NCI-H226 (cell line): ENCODE data around the gene STX4.

ENCODE experiments used
- DNase-seq: peaks from one replicate; pipeline ENCODE4 v3.0.0-alpha.2; 2015

Gene STX4, protein sequence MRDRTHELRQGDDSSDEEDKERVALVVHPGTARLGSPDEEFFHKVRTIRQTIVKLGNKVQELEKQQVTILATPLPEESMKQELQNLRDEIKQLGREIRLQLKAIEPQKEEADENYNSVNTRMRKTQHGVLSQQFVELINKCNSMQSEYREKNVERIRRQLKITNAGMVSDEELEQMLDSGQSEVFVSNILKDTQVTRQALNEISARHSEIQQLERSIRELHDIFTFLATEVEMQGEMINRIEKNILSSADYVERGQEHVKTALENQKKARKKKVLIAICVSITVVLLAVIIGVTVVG

DNA sequence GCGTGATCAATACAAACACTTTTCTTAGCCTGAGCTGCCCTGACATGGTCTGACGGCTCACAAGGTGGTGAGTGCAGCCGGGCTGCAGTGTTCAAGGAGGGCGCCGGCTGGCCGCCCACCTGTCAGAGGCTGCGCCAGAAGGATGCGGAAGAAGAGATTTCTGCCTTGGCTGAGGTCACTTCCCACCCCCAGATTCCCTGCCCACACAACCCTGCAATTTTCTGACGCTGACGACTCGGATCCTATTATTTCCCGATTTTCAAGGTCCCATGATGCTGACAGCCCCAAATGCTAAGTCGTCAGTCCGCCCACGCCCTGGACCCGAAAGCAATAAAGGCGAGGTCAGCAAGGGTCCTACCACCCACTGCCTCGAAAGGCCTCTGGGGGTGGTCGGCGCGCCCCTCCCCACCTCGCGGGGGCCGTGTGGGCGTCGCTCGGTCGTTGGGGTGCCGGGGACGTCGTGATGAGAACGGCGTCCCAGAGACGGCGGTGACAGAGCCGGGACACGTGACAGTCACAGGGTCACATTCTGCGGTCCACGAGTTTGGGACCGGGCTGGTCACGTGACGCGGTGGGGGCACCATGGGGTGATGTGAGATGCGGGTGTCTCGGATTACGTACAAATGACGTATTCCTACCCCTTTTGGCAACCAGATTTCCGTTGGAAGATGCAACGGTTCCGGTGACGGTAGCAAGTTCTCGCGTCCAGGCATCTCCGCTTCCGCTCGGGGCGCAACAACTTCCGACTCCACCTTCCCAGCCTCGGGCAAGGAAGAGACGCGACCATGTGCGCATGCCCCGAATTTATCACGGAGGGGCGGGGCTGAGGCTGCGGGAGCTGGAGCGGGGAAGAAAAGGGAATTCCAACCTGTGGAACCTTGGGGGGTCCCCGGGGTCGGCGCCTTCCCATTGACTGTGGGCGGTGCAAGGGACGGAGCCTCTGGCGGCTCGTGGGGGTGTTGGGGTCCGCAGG lies at the start of gene STX4:
STX4 (plus strand) TSS at position 823 of the 973 bp plus-strand sequence. CDS start 248 bp downstream, outside the sequence.
- DNase-seq: peak; percentile 95

DNA sequence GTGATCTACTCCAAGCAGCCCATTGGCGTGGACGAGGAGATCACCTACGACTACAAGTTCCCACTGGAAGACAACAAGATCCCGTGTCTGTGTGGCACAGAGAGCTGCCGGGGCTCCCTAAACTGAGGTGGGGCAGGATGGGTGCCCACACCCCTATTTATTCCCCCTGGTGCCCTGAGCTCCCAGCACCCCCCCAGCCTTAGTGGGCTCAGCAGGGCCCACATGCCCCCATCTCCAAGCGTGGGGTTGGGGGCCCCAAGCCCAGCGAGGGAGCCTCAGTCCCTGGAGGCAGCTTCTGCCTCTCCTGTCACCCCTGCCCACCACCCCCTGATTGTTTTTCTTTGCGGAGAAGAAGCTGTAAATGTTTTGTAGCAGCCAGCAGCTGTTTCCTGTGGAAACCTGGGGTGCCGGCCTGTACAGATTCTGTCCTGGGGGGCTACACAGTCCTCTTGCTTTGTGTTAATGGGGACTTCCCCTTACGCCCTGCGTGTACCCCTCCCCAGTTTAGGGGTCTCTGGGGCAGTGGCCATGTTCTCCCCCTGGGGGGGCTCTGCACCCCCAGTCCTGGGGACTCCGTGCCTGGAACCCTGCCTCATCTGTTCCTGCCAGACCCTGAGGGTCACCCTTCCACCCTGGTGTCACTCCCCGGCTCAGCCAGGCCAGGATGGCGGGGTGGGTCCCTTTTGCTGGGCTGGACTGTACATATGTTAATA lies 49.3 kb upstream of the STX4 start:
- no peak for DNase-seq

DNA sequence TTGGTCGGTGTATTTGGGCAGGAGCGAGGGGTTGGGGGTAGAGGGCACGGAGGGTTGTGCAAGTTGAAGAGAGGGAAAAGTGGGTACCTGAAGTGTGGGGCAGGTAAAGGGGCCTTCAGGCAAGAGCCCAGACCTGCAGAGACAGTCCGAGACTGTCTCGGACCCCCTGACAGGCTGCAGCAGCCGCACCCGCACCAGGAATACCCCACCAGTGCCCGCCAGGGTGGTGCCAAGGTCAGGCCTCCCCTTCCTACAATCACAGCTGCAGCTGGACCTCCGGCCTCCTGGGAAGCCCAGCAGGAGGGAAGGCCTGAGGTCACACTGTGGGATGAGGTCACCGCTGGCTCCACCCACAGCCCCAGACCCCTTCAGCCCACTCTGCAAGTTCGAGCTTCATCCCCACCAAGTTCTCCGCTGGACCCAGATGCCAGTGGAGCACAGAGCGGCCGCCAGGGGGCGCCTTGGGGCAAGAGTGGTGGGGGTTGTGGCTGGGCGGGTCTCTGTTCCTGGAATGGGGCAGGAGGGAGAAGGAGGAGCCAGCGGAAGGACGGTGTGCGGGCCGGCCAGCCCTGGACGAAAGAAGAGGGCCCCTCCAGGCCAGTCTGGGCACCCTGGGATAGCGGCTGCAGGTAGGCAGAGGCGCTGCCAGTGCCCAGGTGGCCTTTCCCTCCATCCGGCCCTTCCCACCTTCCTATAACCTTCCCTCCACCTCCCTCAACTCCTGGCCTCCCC lies 48.5 kb upstream of the STX4 start, which contains the start of gene HSD3B7:
HSD3B7 (plus strand) TSS at position 539 of the 732 bp plus-strand sequence. CDS start 452 bp downstream, outside the sequence.
- peak; percentile 68 for DNase-seq

DNA sequence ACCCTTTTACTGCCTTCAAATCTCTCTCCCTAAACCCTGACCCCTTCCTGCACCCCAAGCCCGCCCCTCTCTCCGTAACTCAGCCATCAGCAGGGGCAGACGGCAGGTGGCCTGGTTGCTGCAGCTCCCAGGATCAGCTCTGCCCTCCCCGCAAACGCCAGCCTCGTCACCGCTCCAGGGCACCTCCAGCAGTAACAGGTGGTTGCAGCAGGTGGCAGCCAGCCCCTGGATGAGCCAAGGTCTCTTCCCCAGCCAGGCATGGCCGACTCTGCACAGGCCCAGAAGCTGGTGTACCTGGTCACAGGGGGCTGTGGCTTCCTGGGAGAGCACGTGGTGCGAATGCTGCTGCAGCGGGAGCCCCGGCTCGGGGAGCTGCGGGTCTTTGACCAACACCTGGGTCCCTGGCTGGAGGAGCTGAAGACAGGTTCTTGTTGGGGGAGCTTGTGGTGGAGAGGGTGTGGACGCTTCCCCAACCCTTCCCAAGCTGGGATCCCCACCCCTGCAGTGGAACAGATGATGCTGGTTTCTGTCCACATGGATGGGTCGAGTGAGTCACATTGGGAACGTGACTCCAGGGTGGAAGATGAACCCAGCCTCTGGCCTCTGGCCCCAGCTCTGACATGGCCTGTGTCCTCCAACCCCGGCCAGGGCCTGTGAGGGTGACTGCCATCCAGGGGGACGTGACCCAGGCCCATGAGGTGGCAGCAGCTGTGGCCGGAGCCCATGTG lies 47.8 kb upstream of the STX4 start:
- peak; percentile 54 for DNase-seq

DNA sequence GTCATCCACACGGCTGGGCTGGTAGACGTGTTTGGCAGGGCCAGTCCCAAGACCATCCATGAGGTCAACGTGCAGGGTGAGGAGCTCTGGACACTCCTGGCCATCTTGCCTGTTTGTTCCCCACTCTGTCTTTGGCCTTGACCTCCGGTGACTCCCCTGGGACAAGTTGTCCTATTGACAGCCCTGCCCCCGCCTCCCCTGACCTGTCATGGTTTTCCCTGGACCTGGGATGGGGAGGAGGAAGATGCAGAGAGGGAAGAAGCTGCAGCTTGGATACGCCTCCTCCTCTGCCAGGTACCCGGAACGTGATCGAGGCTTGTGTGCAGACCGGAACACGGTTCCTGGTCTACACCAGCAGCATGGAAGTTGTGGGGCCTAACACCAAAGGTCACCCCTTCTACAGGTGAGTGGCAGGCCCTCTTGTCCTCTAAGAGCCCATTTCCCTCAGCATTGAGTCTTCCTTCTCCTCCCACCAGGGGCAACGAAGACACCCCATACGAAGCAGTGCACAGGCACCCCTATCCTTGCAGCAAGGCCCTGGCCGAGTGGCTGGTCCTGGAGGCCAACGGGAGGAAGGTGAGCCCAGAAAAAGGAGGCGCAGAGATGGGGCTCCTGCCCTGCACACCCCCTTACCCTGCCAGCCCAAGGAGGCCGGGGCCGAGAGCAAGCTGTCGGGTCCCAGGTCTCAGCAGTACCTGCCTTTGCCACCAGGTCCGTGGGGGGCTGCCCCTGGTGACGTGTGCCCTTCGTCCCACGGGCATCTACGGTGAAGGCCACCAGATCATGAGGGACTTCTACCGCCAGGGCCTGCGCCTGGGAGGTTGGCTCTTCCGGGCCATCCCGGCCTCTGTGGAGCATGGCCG lies 47.0 kb upstream of the STX4 start:
- DNase-seq: no peak

DNA sequence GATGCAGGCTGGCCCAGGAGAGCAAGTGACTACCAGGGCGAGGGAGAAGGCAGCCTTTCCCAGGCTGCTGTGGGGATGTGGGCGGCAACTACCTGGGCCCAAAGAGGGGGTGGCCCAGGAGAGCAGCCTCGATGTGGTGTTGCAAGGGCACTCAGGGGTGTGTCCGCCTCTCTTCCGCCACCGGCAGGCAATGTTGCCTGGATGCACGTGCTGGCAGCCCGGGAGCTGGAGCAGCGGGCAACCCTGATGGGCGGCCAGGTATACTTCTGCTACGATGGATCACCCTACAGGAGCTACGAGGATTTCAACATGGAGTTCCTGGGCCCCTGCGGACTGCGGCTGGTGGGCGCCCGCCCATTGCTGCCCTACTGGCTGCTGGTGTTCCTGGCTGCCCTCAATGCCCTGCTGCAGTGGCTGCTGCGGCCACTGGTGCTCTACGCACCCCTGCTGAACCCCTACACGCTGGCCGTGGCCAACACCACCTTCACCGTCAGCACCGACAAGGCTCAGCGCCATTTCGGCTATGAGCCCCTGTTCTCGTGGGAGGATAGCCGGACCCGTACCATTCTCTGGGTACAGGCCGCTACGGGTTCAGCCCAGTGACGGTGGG lies 45.7 kb upstream of the STX4 start:
- no peak for DNase-seq

DNA sequence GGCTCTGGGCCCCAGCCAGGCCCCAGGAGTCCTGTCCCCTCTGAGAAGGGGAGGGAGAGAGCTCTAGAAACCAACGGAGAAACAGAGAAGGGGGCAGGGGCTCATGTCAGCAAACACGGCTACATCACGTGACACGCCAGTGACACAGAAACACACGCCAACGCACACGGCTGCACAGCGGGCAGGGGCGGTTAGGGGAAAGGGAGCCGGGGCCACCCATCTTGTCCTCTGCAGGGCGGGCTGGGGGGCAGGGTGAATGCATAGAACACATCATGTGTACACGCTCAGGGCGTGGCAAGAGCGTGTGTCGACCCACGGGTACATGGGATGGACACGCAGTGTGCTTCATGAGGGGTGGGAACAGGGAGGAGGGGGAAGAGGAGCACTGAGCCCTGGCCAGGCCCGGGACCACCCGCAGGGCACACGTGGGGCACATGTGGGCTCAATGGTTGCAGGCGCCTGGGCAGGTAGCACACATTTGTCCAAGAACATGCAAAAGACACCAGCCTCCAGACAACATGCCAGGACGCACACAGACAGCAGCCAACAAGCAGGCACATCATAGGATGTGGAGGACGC lies 43.8 kb upstream of the STX4 start:
- DNase-seq: no peak

DNA sequence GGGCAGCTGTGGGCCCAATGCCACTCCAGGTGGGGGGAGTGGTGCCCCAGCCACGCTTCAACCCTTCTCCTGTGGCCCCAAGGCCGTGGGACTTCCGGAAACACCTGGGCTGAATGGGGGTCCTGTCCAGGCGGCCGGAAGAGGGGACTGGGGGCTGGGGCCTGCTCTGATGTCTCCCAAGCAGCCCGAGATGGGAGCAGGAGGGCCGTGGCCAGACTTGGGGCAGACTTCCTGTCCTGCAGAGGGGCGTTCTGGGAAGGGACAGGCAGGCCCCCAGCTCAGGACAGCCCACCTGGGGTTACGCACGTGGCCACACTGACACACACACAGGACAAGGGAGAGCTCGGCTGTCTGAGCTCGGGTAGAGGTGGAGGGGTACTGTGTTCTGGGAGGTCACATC lies 43.3 kb upstream of the STX4 start:
- DNase-seq: no peak

DNA sequence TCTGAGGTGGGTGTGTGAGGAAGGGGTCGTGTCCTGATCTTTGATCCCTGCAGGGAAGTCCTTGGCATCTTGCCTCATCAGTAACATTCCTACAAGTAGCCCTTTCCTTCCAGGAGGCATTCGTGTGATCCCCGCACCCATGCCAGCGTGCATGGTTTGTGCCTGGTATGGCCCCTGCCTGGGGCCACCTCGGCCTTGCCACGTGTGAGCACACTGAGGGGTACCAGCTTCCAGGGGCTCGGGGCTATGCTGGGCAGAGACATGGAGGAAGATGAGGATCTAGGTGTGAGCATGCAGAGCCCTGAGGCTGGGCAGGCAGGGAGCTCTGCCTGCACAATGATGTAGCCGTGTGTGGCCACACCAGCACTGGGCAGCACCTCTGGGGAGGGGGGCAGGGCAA lies 42.3 kb upstream of the STX4 start:
- DNase-seq: no peak

DNA sequence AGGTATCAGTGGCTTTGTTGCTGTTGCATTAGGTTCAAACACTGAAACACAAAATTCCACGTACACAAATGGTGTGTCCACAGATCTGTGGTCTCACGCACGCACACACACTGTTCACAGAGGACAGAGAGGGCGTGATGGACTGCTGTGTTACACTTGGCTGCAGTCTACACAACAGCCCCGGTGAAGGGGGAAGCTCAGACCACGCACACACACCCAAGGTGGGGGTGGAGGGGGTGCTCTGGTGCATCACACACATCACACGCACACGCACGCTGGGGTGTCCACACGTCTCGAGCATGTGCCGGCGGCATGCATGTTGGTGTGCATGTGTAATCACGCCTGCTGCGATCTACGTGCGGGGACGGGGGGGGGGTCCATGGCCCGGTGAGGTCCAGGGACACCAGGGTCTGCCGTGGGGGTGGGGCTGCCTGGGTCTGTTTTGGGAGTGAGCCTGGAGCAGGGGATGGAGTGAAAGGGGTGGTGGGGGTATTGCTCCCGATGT lies 41.0 kb upstream of the STX4 start:
- DNase-seq: no peak

DNA sequence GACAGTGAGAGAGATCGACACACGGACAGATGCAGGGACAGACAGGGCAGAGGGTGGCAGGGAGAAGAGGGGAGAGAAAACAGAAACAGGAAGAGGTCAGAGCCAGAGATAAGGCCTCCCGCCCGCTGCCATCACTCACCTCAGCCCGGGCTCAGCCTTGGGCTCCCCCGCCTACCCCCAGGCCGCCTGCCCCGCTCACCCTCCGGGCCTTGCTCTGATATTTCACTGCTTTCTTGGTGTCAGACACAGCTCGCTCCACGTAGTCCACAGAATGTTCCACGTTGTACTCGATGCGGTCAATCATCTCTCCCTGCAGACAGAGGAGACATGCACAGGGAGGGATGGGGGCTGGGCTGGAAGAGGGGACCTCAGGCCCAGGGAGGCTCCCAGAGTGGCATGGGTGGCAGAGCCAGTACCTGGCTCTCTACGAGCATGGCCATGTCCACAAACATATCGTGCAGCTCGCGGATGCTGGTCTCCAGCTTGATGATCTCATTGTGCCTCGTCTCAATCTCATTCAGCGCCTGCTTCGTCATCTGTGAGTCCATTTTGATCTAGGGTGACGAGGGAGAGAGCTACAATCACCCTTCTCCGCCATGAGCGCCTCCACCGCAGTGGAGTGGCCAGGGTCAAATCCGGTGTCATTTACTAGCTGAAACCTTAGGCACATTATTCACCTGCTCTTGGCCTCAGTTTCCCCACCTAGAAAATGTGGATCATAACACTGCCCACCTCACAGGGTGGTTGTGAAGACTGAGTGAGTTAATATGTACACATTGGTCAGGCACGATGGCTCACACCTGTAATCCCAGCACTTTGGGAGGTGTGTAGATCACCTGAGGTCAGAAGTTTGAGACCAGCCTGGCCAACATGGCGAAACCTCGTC lies 40.2 kb upstream of the STX4 start:
- DNase-seq: no peak

DNA sequence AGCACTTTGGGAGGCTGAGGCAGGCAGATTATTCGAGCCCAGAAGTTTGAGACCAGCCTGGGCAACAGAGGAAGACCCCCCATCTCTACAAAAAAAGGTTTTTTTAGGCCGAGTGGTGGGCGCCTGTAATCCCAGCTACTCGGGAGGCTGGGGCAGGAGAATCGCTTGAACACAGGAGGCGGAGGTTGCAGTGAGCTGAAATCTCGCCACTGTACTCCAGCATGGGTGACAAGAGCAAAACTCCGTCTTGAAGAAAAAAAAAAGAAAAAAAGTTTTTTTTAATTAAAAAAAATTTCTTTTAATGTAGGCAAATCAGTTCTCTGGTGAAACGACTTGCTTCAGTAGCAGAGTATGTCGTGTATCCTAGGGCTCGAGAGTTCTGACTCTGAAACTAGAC lies 37.4 kb upstream of the STX4 start:
- no peak for DNase-seq

DNA sequence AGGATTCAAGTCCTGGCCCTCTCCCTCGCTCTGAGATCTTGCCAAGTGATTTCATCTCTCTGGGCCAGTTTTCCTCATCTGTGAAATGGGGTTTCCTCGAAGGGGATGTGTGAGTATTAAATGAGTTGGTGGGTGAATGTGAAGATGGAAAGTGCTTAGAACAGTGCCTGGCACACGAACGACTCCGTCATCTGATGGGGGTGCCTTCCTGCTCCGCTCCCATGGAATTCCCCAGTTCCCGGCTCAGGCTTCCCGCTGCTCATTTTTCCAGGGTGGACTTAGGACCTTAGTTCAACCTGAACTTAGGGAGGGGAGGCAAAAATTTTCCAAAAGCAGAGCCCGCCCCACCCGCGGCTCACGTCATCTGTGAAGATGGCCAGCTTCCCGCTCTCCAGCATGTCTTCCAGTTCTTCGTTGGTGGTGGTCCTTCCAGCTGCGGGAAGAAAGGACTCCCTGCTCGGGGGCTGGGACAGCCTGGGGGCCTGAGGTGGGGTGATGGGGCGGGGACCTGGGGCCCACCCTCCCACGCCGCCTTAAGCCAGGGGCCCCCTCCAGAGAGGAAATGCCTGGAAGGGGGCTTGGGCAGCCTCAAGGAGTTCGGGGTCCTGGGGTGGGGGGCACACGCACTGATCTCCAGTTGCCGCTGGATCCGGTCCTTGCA lies 36.9 kb upstream of the STX4 start:
- peak; percentile 87 for DNase-seq

DNA sequence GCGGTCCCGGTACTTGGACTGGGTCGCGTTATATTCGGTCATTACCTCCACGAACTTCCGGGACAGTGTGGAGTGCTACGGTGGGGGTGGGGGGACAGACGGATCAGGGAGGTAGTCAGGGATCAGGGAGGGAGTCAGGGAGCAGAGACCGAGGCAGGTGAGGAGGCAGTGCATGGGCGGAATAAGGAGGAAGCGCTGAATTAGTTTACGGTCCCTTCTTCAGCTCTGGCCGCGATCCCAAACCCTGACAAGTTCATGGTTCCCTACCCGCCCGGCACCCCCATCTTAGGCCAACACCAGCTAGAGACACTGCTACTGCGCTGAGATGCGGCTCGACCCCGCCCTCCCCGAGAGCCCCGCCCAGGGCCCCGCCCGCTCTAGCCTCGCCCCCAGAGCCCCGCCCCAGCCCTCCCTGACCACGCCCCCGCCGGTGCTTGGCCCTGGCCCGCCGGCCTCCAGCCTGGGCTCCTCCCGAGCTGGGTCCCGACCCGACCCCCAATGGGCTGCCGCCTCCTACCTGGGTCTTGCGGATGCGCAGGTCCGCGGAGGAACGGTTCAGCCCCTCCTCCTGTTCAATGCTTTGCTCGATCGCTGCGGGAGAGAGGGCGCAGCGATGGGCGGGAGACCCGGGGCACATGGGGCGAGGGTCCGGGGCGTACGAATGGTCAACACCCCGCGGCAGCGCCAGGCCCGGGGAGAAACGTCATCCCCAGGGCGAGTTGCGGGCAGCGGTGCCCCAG lies 36.2 kb upstream of the STX4 start:
- peak; percentile 98 for DNase-seq

DNA sequence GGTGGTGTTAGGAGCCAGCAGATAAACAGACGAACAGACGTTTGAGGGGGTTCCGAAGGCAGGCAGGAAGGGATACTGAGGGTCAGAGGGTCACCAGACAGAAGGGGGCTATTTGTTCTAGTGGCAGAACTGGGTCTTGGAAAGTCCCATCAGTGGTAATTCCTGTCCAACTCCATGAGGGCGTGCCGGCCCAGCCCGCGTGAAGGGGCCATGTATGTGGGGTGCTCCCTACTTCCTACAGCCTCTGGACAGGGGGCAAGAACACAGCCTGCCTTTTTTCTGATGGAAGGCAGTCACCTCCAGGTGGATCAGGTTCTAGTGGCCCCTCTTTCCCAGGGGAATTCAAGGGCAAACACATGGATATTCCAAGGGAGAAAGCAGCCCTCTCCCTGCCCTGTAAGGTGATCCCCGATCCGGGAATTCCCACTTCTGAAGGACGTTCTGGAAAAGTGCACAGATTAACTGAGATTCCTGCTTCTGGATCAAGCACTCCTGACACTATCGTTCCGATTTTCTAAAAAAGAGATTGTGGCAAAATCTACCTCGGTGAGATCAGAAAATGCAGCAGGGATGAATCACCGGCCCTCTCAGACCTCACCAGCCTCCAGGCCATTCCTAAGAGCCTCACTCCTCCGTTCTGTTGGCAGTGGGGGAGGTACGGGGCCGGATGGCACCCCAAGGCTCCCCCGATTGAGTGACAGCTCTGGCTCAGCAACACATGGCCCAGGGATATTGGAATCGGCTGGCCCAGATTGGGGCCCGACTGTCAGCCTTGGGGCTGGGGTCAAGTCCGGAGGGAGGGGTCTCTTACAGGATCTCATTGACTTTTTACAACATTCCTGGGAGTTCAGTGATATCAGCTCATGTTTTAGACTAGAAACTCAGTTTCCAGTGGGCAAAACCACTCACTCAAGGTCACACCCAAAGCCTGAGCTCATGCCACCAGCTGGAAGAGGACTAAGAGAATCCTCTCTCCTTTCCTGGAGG lies 35.3 kb upstream of the STX4 start:
- peak; percentile 98 for DNase-seq
